ENCODE results near the gene TMEM50A. TPM values are rescaled to one million over a fixed set of nuclear protein-coding genes. Genes with fewer than 3 reads are reported as not detected.
"Not testable (repeated sequence)": the region's sequence is repeated elsewhere in the genome, so short reads cannot be mapped to it uniquely, and the experiment has no call there.

Gene TMEM50A
- total RNA-seq, 1 donor from 2014 or later, result 108 TPM

GRCh38 chr1:25337483-25338187 is 499 bp upstream of the TMEM50A start:
- H3K27me3 Mint-ChIP-seq (ENCODE audit: unreplicated experiment); H3K9me3 Mint-ChIP-seq (ENCODE audit: unreplicated experiment); H3K27ac Mint-ChIP-seq (ENCODE audit: unreplicated experiment); H3K36me3 Mint-ChIP-seq (ENCODE audit: low read depth, unreplicated experiment); H3K4me3 Mint-ChIP-seq (ENCODE audit: unreplicated experiment): not testable (repeated sequence)
- peak; percentile 9 for DNase-seq (ENCODE audit: low spot score)
- H3K4me1 Mint-ChIP-seq (ENCODE audit: unreplicated experiment), result peaks cover 20% of the 10 kb centered on the region

GRCh38 chr1:25338986-25339385 is 852 bp downstream of the TMEM50A start:
- Mint-ChIP-seq H3K4me3 (ENCODE audit: unreplicated experiment) (peak overlapping the region; percentile 90), H3K27ac (ENCODE audit: unreplicated experiment) (peak overlapping the region; percentile 12), H3K27me3 (ENCODE audit: unreplicated experiment) (no peaks in the 10 kb centered on the region), H3K36me3 (ENCODE audit: low read depth, unreplicated experiment) (peaks cover 9% of the 10 kb centered on the region), H3K4me1 (ENCODE audit: unreplicated experiment) (peaks cover 20% of the 10 kb centered on the region), H3K9me3 (ENCODE audit: unreplicated experiment) (no peaks in the 10 kb centered on the region)
- no peak for DNase-seq (ENCODE audit: low spot score)
- TF ChIP-seq CTCF (IDR thresholded peaks at IDR 0.05; ENCODE audit: unreplicated experiment), result no peak

- DNase-seq (ENCODE audit: low spot score), result no peak
- Mint-ChIP-seq H3K27ac (ENCODE audit: unreplicated experiment) (no peak overlapping the region), H3K4me1 (ENCODE audit: unreplicated experiment) (peaks cover 15% of the 10 kb centered on the region), H3K36me3 (ENCODE audit: low read depth, unreplicated experiment) (peaks cover 9% of the 10 kb centered on the region), H3K27me3 (ENCODE audit: unreplicated experiment) (no peaks in the 10 kb centered on the region), H3K9me3 (ENCODE audit: unreplicated experiment) (no peaks in the 10 kb centered on the region), H3K4me3 (ENCODE audit: unreplicated experiment) (no peak overlapping the region)
- no peak for TF ChIP-seq CTCF (IDR thresholded peaks at IDR 0.05; ENCODE audit: unreplicated experiment)
These were observed 3.6 kb downstream of the TMEM50A start for GRCh38 chr1:25341746-25342145.

GRCh38 chr1:25342846-25343245 is 4.7 kb downstream of the TMEM50A start:
- Mint-ChIP-seq H3K4me1 (ENCODE audit: unreplicated experiment) (peaks cover 12% of the 10 kb centered on the region), H3K27ac (ENCODE audit: unreplicated experiment) (no peak overlapping the region), H3K27me3 (ENCODE audit: unreplicated experiment) (no peaks in the 10 kb centered on the region), H3K36me3 (ENCODE audit: low read depth, unreplicated experiment) (peaks cover 13% of the 10 kb centered on the region), H3K4me3 (ENCODE audit: unreplicated experiment) (no peak overlapping the region), H3K9me3 (ENCODE audit: unreplicated experiment) (no peaks in the 10 kb centered on the region)
- no peak for DNase-seq (ENCODE audit: low spot score)
- no peak for TF ChIP-seq CTCF (IDR thresholded peaks at IDR 0.05; ENCODE audit: unreplicated experiment)

- no peaks in the 10 kb centered on the region for H3K9me3 Mint-ChIP-seq (ENCODE audit: unreplicated experiment)
- H3K4me3 Mint-ChIP-seq (ENCODE audit: unreplicated experiment), result no peak overlapping the region
- no peak overlapping the region for H3K27ac Mint-ChIP-seq (ENCODE audit: unreplicated experiment)
- DNase-seq (ENCODE audit: low spot score), result no peak
- peaks cover 15% of the 10 kb centered on the region for H3K36me3 Mint-ChIP-seq (ENCODE audit: low read depth, unreplicated experiment)
- no peaks in the 10 kb centered on the region for H3K27me3 Mint-ChIP-seq (ENCODE audit: unreplicated experiment)
- peaks cover 12% of the 10 kb centered on the region for H3K4me1 Mint-ChIP-seq (ENCODE audit: unreplicated experiment)
- TF ChIP-seq CTCF (IDR thresholded peaks at IDR 0.05; ENCODE audit: unreplicated experiment), result no peak
These were observed 5.7 kb downstream of the TMEM50A start for GRCh38 chr1:25343872-25344271.

Data from endothelial cell (in vitro differentiated cells).